Glutamatergic neuron (in vitro differentiated cells): ENCODE results near the gene C16orf86. TPM values are rescaled to one million over a fixed set of nuclear protein-coding genes. Genes with fewer than 3 reads are reported as not detected.

ENCODE experiments used
- DNase-seq: peaks from one replicate; pipeline ENCODE4 v3.0.0; 2022
- H3K27ac Mint-ChIP-seq: one replicate; pipeline ENCODE4 v1.8.0; 2020; ENCODE audit warnings: mild to moderate bottlenecking, mixed read lengths, inconsistent platforms; ENCODE audit not compliant: unreplicated experiment
- H3K27me3 Mint-ChIP-seq: one replicate; pipeline ENCODE4 v1.8.0; 2020; ENCODE audit warnings: mild to moderate bottlenecking, moderate library complexity, mixed read lengths, inconsistent platforms; ENCODE audit not compliant: unreplicated experiment
- H3K36me3 Mint-ChIP-seq: one replicate; pipeline ENCODE4 v1.8.0; 2020; ENCODE audit warnings: mild to moderate bottlenecking, mixed read lengths, inconsistent platforms; ENCODE audit not compliant: unreplicated experiment
- H3K4me1 Mint-ChIP-seq: one replicate; pipeline ENCODE4 v1.8.0; 2020; ENCODE audit warnings: mild to moderate bottlenecking, low read depth, mixed read lengths, inconsistent platforms; ENCODE audit not compliant: unreplicated experiment
- H3K4me3 Mint-ChIP-seq: one replicate; pipeline ENCODE4 v1.8.0; 2020; ENCODE audit warnings: mild to moderate bottlenecking, mixed read lengths, inconsistent platforms; ENCODE audit not compliant: unreplicated experiment
- H3K9me3 Mint-ChIP-seq: one replicate; pipeline ENCODE4 v1.8.0; 2020; ENCODE audit warnings: mild to moderate bottlenecking, moderate library complexity, mixed read lengths, inconsistent platforms; ENCODE audit not compliant: unreplicated experiment
- total RNA-seq: library from RNA; stranded (reverse); fragmentation: NEBNext Ultra II Directional; extraction: Animal tissue kit (Norgen Biotek cat#: 25700); gene quantifications from one replicate; pipeline ENCODE4 v1.2.1, GENCODE V29; 2021; ENCODE audit not compliant: unreplicated experiment
- TF ChIP-seq, protein P1 (sequence below): fragments of 200-600 bp; sonication (generic); IDR thresholded peaks from one replicate; pipeline ENCODE4 v1.5.0; 2021; ENCODE audit not compliant: partially characterized antibody, unreplicated experiment

C16orf86 gene
- total RNA-seq, 1 donor from 2014 or later: 3.4 TPM

DNA sequence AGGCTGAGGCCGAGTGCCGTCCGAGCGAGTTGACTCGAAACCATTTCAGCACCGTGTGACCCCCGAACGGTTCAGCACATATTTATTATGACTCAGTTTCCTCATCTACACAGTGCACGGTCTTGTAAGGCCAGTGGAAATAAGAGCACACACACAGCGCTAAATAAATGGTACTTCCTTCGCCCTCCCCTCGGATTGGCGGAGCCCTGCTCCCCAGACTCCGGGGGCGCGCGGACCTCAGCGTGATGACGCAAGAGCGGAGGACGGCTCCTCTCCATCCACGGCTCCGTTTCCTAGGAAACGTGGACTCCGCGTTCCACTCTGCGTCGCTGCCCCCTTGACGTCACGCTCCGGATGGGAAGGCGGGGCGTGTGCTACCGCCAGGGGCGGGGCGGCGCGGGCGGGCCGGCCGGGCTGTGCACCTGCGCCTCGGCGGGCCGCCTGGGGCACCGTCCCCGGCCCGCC is 6.0 kb upstream of the C16orf86 start, which contains the start of gene PARD6A:
PARD6A (plus strand) TSS at position 397 of the 465 bp plus-strand sequence. CDS start 79 bp downstream, outside the sequence.
- TF ChIP-seq, protein P1, sequence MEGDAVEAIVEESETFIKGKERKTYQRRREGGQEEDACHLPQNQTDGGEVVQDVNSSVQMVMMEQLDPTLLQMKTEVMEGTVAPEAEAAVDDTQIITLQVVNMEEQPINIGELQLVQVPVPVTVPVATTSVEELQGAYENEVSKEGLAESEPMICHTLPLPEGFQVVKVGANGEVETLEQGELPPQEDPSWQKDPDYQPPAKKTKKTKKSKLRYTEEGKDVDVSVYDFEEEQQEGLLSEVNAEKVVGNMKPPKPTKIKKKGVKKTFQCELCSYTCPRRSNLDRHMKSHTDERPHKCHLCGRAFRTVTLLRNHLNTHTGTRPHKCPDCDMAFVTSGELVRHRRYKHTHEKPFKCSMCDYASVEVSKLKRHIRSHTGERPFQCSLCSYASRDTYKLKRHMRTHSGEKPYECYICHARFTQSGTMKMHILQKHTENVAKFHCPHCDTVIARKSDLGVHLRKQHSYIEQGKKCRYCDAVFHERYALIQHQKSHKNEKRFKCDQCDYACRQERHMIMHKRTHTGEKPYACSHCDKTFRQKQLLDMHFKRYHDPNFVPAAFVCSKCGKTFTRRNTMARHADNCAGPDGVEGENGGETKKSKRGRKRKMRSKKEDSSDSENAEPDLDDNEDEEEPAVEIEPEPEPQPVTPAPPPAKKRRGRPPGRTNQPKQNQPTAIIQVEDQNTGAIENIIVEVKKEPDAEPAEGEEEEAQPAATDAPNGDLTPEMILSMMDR: no peak
- DNase-seq: peak; percentile 96
- Mint-ChIP-seq H3K36me3 (peaks cover 3% of the 10 kb centered on the region), H3K9me3 (peaks cover 8% of the 10 kb centered on the region), H3K4me1 (peaks cover 14% of the 10 kb centered on the region), H3K27me3 (peaks cover 22% of the 10 kb centered on the region), H3K27ac (peak within 1 kb of the TSS; percentile 82), H3K4me3 (peak within 1 kb of the TSS; percentile 95)

DNA sequence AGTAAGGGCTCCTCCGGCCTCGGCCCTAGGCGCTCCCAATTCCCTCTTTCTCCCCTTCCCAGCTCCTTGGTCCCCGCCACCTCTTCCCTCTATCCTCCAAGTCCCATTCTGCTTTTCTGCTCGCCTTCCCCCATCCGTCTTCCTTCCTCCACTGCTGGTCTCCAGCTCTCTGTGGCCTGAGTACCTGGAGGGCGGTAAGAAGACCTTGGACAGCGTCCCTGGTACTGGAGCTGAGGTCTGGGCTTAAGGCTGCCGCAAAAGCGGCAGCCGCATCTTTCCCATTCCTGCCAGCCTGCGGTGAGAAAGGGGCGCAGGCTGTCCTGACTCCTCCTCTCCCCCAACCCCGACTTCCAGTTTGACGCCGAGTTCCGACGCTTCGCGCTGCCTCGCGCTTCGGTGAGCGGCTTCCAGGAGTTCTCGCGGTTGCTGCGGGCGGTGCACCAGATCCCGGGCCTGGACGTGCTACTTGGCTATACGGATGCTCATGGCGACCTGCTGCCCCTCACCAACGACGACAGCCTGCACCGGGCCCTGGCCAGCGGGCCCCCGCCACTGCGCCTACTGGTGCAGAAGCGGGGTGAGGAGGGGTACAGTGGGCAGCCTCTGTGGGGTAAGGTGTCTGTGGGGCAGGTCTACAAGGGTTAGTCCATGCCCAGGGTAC is 5.4 kb upstream of the C16orf86 start:
- Mint-ChIP-seq H3K36me3 (no peaks in the 10 kb centered on the region), H3K4me1 (peaks cover 14% of the 10 kb centered on the region), H3K27ac (peak overlapping the region; percentile 75), H3K27me3 (peaks cover 20% of the 10 kb centered on the region), H3K9me3 (peaks cover 7% of the 10 kb centered on the region), H3K4me3 (peak overlapping the region; percentile 95)
- DNase-seq: peak; percentile 59
- TF ChIP-seq, protein P1: no peak

DNA sequence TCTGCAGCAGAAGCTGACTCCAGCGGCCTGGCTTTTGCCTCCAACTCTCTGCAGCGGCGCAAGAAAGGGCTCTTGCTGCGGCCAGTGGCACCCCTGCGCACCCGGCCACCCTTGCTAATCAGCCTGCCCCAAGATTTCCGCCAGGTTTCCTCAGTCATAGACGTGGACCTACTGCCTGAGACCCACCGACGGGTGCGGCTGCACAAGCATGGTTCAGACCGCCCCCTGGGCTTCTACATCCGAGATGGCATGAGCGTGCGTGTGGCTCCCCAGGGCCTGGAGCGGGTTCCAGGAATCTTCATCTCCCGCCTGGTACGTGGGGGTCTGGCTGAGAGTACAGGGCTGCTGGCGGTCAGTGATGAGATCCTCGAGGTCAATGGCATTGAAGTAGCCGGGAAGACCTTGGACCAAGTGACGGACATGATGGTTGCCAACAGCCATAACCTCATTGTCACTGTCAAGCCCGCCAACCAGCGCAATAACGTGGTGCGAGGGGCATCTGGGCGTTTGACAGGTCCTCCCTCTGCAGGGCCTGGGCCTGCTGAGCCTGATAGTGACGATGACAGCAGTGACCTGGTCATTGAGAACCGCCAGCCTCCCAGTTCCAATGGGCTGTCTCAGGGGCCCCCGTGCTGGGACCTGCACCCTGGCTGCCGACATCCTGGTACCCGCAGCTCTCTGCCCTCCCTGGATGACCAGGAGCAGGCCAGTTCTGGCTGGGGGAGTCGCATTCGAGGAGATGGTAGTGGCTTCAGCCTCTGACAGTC is 4.5 kb upstream of the C16orf86 start:
- DNase-seq: no peak
- H3K4me1 Mint-ChIP-seq: peaks cover 14% of the 10 kb centered on the region
- TF ChIP-seq, protein P1: no peak
- peak overlapping the region; percentile 17 for H3K27ac Mint-ChIP-seq
- peaks cover 8% of the 10 kb centered on the region for H3K9me3 Mint-ChIP-seq
- peak overlapping the region; percentile 95 for H3K4me3 Mint-ChIP-seq
- peaks cover 21% of the 10 kb centered on the region for H3K27me3 Mint-ChIP-seq
- H3K36me3 Mint-ChIP-seq: no peaks in the 10 kb centered on the region

DNA sequence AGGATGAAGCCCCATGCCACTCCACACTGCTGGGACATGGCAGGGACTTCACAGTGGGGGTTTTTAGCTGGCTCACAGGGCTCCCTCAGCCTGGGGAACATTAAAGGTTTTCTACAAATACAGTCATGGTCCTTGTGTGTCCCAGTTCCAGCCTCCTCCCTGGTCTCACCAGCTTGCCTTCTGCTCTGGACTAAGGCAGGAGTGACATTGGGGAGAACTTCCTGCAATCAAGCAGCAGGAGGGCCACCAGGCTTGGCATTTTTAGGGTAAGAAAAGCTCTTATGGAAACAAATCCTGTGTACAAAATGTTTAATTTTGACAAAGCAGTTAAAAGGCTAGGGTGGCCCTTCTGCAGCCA is 4.0 kb upstream of the C16orf86 start:
- Mint-ChIP-seq H3K27ac (no peak overlapping the region), H3K4me3 (no peak overlapping the region), H3K27me3 (peaks cover 22% of the 10 kb centered on the region), H3K4me1 (peaks cover 16% of the 10 kb centered on the region), H3K9me3 (peaks cover 9% of the 10 kb centered on the region), H3K36me3 (no peaks in the 10 kb centered on the region)
- DNase-seq: no peak
- TF ChIP-seq, protein P1: no peak
